ENCODE measurements around the gene MYRFL.
"Not testable (repeated sequence)": the region's sequence is repeated elsewhere in the genome, so short reads cannot be mapped to it uniquely, and the experiment has no call there.

MYRFL gene

GRCh38 chr12:69969011-69969410 lies 144.0 kb downstream of the MYRFL start:
- no peak for DNase-seq (ENCODE audit: extremely low spot score, insufficient read length, low read depth)
- no peak for FAIRE-seq

- DNase-seq (ENCODE audit: extremely low spot score, insufficient read length, low read depth): no peak
- FAIRE-seq: no peak
These were observed 147.1 kb downstream of the MYRFL start for GRCh38 chr12:69972136-69972535.

GRCh38 chr12:69978020-69978419 lies 153.0 kb downstream of the MYRFL start:
- FAIRE-seq: no peak
- DNase-seq (ENCODE audit: extremely low spot score, insufficient read length, low read depth): no peak

GRCh38 chr12:69981881-69982475 lies 157.0 kb downstream of the MYRFL start:
- FAIRE-seq: no peak
- DNase-seq (ENCODE audit: extremely low spot score, insufficient read length, low read depth): no peak

GRCh38 chr12:69984241-69984640 lies 159.2 kb downstream of the MYRFL start:
- DNase-seq (ENCODE audit: extremely low spot score, insufficient read length, low read depth) (no peak), FAIRE-seq (no peak)

GRCh38 chr12:69985656-69986055 lies 160.6 kb downstream of the MYRFL start:
- FAIRE-seq: no peak
- peak; percentile 2 for DNase-seq (ENCODE audit: extremely low spot score, insufficient read length, low read depth)

GRCh38 chr12:69986114-69986513 lies 161.1 kb downstream of the MYRFL start:
- no peak for DNase-seq (ENCODE audit: extremely low spot score, insufficient read length, low read depth)
- FAIRE-seq: no peak

GRCh38 chr12:69987579-69988091 lies 162.6 kb downstream of the MYRFL start:
- DNase-seq (ENCODE audit: extremely low spot score, insufficient read length, low read depth): no peak
- FAIRE-seq: no peak

GRCh38 chr12:69988481-69989321 lies 163.7 kb downstream of the MYRFL start:
- no peak for FAIRE-seq
- DNase-seq (ENCODE audit: extremely low spot score, insufficient read length, low read depth): no peak

GRCh38 chr12:69991690-69992288 lies 166.8 kb downstream of the MYRFL start:
- no peak for DNase-seq (ENCODE audit: extremely low spot score, insufficient read length, low read depth)
- no peak for FAIRE-seq

GRCh38 chr12:69993433-69993832 lies 168.4 kb downstream of the MYRFL start:
- no peak for FAIRE-seq

GRCh38 chr12:69994086-69994485 lies 169.1 kb downstream of the MYRFL start:
- FAIRE-seq; DNase-seq (ENCODE audit: extremely low spot score, insufficient read length, low read depth): not testable (repeated sequence)

More at GRCh38 chr12:69993433-69993832, 168.4 kb downstream of the MYRFL start:
- no peak for DNase-seq (ENCODE audit: extremely low spot score, insufficient read length, low read depth)

GRCh38 chr12:69994724-69995173 lies 169.7 kb downstream of the MYRFL start:
- no peak for FAIRE-seq
- no peak for DNase-seq (ENCODE audit: extremely low spot score, insufficient read length, low read depth)

- DNase-seq (ENCODE audit: extremely low spot score, insufficient read length, low read depth) (no peak), FAIRE-seq (no peak)
These were observed 171.2 kb downstream of the MYRFL start for GRCh38 chr12:69996241-69996640.

GRCh38 chr12:69996722-69997121 lies 171.7 kb downstream of the MYRFL start:
- FAIRE-seq: no peak
- DNase-seq (ENCODE audit: extremely low spot score, insufficient read length, low read depth): no peak

- DNase-seq (ENCODE audit: extremely low spot score, insufficient read length, low read depth) (no peak), FAIRE-seq (no peak)
These were observed 173.0 kb downstream of the MYRFL start for GRCh38 chr12:69998011-69998410.

- FAIRE-seq (no peak), DNase-seq (ENCODE audit: extremely low spot score, insufficient read length, low read depth) (no peak)
These were observed 173.9 kb downstream of the MYRFL start for GRCh38 chr12:69998922-69999321.

- FAIRE-seq: no peak
- no peak for DNase-seq (ENCODE audit: extremely low spot score, insufficient read length, low read depth)
These were observed 174.5 kb downstream of the MYRFL start for GRCh38 chr12:69999561-69999960.

GRCh38 chr12:70002097-70002911 lies 177.3 kb downstream of the MYRFL start:
- no peak for DNase-seq (ENCODE audit: extremely low spot score, insufficient read length, low read depth)
- FAIRE-seq: no peak

GRCh38 chr12:70002912-70003255 lies 177.9 kb downstream of the MYRFL start:
- FAIRE-seq: no peak
- DNase-seq (ENCODE audit: extremely low spot score, insufficient read length, low read depth): no peak

Data from GM18507 (cell line).